NCI-H524 treated with DMSO at 0.1 percent for 48 hours (cell line): Measurements from ENCODE around the gene WDHD1.
"Not testable (repeated sequence)": the region's sequence is repeated elsewhere in the genome, so short reads cannot be mapped to it uniquely, and the experiment has no call there.

Source experiments
- DNase-seq: peaks from one replicate; lab custom pipeline; 2025; lab: John Stamatoyannopoulos, UW

Gene WDHD1, protein sequence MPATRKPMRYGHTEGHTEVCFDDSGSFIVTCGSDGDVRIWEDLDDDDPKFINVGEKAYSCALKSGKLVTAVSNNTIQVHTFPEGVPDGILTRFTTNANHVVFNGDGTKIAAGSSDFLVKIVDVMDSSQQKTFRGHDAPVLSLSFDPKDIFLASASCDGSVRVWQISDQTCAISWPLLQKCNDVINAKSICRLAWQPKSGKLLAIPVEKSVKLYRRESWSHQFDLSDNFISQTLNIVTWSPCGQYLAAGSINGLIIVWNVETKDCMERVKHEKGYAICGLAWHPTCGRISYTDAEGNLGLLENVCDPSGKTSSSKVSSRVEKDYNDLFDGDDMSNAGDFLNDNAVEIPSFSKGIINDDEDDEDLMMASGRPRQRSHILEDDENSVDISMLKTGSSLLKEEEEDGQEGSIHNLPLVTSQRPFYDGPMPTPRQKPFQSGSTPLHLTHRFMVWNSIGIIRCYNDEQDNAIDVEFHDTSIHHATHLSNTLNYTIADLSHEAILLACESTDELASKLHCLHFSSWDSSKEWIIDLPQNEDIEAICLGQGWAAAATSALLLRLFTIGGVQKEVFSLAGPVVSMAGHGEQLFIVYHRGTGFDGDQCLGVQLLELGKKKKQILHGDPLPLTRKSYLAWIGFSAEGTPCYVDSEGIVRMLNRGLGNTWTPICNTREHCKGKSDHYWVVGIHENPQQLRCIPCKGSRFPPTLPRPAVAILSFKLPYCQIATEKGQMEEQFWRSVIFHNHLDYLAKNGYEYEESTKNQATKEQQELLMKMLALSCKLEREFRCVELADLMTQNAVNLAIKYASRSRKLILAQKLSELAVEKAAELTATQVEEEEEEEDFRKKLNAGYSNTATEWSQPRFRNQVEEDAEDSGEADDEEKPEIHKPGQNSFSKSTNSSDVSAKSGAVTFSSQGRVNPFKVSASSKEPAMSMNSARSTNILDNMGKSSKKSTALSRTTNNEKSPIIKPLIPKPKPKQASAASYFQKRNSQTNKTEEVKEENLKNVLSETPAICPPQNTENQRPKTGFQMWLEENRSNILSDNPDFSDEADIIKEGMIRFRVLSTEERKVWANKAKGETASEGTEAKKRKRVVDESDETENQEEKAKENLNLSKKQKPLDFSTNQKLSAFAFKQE

DNA sequence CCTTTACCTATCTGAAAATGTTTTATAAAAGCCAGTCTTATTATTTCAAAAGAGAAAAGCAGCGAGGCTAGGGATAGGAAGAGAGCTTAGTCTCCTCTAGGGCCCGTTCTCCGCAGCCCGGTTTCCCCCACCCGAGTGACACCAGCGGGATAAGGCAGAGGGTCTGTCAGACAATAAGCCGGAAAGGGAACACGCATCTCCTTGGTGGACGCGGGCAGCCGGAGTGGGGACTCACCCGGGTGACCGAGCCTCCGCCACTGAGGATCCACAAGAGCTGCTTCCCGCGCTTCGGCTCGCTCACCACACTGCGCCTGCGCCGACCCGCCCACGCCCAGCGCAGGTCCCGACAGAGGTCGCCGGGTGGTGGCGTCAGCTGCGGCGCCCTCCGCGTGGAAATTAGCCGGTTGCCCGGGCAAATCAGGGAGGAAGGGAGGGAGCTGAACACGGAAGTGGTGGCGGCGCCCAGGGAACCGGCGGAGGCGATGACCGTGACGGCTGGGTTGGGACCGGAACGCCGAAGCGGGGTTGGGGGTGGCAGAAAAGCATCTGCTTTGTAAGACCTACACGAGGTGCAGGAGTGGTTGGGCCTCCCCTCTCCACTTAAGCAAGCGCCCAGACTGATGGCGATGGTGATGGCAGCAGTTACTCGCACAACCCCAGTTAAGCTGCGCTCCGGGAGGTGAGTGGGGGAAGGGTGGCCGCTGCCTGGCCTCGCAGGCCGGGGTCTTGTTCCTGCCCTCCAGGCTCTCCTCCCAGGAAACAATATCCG, at the start of gene WDHD1, which contains the start of gene SOCS4:
WDHD1 (minus strand) TSS at position 307 of the 769 bp plus-strand sequence. CDS start 312 bp downstream, outside the sequence.
SOCS4 (plus strand) TSS at position 444 of the 769 bp plus-strand sequence. CDS start 15,806 bp downstream, outside the sequence.
- peak; percentile 90 for DNase-seq

- no peak for DNase-seq
Measured at GRCh38 chr14:55075628-55076175, 48.8 kb upstream of the WDHD1 start.

GRCh38 chr14:55074662-55075061, 47.8 kb upstream of the WDHD1 start:
- peak; percentile 66 for DNase-seq

DNA sequence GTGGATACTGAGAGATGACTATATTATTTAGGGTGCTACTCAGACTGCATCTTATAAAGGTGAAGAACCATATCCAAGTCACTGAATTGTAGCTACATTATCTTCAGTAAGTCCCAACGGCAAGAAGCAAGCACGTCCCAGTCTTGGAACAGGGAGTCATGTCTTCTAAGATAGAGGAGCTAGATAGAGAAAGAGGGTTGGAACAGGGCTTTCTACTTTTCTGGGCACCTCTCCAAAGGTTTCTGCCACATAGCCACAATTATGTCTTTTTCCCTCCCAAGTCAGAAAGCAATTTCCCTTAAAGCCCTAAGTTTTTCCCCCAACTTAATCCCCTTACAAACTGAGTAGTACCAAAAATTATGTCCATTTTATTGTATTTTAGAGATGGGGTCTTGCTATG, 47.0 kb upstream of the WDHD1 start:
- DNase-seq = no peak

DNA sequence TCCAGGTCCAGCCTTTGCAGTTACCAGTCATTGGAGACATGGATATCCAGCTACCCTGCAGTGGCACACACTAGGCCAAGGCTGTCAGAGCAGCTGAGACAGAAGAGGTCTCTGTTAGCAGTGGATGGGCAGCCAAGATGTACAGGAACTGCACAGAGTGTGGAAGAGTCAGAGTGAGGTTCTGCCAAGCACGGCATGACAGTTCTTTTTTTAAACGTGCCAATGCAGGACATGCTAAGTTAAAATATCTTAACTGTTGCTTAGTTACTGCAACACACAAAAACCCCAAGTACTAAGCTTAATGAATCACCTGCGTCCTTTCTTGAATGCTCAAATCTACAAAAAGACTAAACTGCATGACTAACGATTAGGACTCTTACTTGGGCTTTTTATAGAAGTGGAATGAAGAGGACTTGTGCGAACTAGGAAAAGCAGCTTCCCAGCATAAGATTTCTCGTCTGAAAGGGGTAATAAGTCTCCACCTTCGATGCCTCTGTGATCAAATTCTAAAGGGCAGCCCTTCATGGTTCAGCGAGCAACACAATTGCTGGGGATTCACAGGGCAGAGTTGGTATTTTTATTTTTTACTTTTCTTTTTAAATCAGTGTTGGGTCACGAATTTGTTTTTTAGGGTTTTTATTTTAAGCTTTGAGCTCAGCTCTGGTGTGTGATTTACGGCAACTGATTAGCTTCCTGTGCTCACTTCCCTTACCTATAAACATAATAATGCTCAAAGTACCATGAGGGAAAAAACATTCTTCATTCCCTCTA, 45.2 kb upstream of the WDHD1 start:
- no peak for DNase-seq

DNA sequence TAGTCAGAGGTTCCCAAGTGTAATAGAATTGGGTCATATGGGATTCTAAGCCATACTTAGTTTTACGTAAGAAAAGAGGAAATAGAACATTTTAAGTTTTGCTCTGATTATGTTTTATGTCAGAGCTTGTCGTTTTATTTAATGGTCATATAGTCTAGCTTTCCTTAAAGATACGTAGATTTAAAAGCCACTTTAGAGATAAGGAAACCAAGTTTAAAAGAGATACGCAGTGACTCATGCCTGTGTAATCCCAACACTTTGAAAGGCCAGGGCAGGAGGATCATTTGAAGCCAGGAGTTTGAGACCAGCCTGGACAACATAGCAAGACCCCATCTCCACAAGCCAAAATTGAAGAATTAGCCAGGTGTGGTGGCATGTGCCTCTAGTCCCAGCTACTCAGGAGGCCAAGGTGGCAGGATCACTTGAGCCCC, 44.1 kb upstream of the WDHD1 start:
- DNase-seq = no peak

DNA sequence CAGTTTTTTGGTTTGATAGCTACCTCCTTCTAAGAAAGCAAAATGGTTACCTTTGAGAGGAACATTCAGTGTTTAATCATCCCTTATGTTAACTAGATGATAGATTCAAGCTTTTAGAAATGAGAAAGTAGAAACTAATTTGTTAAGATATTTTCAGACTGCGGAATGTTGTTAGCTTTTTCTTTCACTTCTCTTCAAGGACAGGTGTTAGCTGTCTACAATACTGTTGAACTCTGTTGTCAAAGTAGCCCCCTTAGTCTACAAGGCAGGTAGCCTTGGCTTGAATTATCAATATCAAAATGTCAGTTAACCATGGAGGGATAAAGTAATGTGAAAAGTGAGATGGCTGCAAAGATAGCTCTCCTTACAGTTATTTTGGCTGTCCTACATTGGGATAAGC, 39.3 kb upstream of the WDHD1 start:
- no peak for DNase-seq

DNA sequence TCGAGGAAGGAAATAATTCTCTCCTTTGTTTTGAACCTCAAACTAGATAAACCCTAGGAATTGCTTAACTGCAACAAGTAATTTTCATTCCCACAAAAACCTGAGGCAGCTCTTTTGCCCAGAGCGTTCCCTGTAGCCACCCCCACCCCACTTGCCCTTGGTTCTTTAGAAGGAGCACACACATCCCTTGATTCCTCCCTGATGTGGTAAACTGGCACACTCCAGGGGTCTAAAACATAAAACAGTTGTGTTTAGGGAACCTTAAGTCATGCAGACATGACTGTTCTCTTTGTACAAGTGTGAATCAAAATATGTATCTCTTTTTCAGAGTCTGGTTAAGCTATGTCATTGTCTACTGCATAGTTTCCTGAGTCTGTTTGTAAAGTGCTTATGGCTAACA, 38.5 kb upstream of the WDHD1 start:
- no peak for DNase-seq

DNA sequence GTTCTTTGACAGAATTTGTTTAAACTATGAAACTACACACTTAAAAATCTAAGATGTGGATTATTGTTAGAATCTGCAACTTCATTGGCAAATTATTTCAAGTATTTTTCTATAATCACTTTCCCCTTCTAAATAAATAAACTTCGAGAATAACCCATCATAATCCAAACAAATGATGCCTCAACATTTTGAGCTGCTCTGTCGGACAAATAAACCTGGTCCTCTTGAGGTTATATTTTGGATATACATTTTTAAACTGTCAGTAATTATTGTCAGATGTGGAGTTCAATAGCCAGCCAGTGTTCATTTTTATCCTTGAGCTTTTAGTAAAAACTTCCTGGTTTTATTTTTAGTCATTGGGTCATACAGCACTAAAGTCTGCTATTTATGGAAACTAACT, 38.0 kb upstream of the WDHD1 start:
- not testable (repeated sequence) for DNase-seq

GRCh38 chr14:55062517-55063351, 35.8 kb upstream of the WDHD1 start:
- peak; percentile 95 for DNase-seq

DNA sequence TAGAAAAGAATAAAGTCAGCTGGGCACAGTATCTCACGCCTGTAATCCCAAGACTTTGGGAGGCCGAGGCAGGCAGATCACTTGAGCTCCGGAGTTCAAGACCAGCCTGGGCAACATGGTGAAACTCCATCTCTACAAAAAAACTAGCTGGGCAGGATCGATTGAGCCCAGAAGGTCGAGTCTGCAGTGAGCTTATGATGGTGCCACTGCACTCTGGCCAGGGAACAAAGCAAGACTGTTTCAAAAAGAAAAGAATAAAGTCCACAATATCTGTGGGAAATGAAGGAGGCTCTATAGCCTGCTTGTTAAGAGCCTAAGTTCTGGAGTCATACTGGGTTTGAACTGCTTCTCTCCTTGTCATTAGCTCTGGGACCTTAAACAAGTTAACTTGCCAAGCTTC, 32.4 kb upstream of the WDHD1 start:
- DNase-seq = no peak

- no peak for DNase-seq
Measured at GRCh38 chr14:55057919-55058318, 31.0 kb upstream of the WDHD1 start.

GRCh38 chr14:55054098-55054497, 27.2 kb upstream of the WDHD1 start:
- no peak for DNase-seq

DNA sequence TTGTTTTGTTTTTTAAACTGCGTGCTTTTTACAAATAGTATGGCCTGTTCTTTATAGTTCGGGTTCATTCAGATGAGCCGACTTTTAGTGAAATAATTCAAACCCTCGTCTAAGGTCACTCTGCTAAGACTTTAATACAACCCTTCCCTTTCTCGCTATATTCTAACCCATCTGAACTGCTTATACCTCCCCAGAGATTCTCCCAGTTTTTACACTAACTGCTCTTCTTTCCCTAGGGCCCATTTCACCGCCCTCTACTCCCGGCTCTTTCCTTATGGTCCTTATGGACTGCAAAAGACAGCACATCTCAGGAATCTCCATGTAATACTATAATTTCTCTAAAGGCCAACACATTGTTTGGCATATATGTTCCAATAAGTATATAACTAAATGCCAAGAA, 26.6 kb upstream of the WDHD1 start:
- DNase-seq = no peak

- no peak for DNase-seq
Measured at GRCh38 chr14:55053018-55053417, 26.1 kb upstream of the WDHD1 start.

DNA sequence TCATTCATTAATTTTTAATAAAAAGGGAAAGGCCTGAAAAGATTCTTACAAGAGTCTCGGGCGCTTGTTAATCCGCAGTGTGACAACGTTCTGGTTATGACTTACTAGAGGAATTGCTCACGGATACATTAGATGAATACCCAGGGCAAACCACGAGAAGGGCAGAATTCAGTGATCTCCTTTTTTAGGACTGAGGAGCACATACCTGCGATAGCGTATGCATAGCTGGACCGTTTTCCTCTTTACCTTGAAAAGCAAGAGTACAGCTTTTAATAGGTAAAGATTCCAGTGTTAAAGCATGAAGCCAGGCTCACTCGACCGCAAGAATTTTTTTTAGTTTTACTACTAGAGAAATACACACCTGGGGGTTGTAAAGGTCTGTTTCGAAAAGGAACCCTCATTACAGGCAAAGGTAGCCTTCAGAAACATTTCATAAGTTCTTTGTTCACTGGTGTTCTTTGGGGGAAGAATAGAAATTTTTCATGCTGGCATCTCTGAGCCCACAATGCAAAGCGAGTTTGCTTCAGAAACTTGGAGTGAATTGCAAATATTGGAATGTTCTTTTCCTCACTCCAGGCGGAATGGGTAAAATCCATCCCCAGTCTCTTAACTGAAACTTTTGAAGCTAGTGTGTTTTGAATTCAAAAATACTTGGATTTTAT, 25.5 kb upstream of the WDHD1 start:
- no peak for DNase-seq

GRCh38 chr14:55051423-55052268, 24.7 kb upstream of the WDHD1 start, which contains the start of gene MAPK1IP1L:
MAPK1IP1L (plus strand) TSS chr14:55051647; CDS start chr14:55061684, 10,037 bp downstream.
- DNase-seq = peak; percentile 58

GRCh38 chr14:55051165-55051422, 24.2 kb upstream of the WDHD1 start:
- DNase-seq = no peak
